Neural progenitor cell (in vitro differentiated cells): ENCODE results near the gene TMEM108.

ENCODE experiments used
- CTCF ChIP-seq: fragments of 200-600 bp; sonication (generic); IDR thresholded peaks from 2 replicates; pipeline ENCODE4 v1.5.1; 2017; ENCODE audit warnings: antibody characterized with exemption, mild to moderate bottlenecking
- EZH2 ChIP-seq: fragments of 200-600 bp; sonication (generic); IDR thresholded peaks from 2 replicates; pipeline ENCODE4 v1.6.1; 2017; ENCODE audit warnings: antibody characterized with exemption, mild to moderate bottlenecking, moderate library complexity

GRCh38 chr3:133367403-133367802 is 329.2 kb downstream of the TMEM108 start:
- TF ChIP-seq EZH2: no peak
- TF ChIP-seq CTCF: no peak
